ENCODE data around the gene EHMT1.

- no peak for TF ChIP-seq POLR2AphosphoS5 (IDR thresholded peaks at IDR 0.05)
- no peak for TF ChIP-seq EP300 (IDR thresholded peaks at IDR 0.05)
These were observed 2.4 kb downstream of the EHMT1 start for GRCh38 chr9:137621131-137621757.

Measured in esophagus muscularis mucosa (tissue), 3 donors.